K562 (cell line): Measurements from ENCODE around the gene NCOA3.

Experiments used
- E2F1 ChIP-seq: sonication (generic); formaldehyde crosslinking; IDR thresholded peaks from 2 replicates; pipeline ENCODE4 v1.8.1; 2023; ENCODE audit warnings: mild to moderate bottlenecking, missing genetic modification reagents, moderate library complexity
- ELK1 ChIP-seq: sonication (generic); formaldehyde crosslinking; IDR thresholded peaks from 2 replicates; pipeline ENCODE4 v1.8.1; 2022; ENCODE audit warnings: missing genetic modification reagents
- POLR2AphosphoS5 ChIP-seq: IDR thresholded peaks from 2 replicates; pipeline ENCODE4 v1.6.1; 2011; ENCODE audit warnings: mild to moderate bottlenecking, low read depth, low read length, moderate library complexity; ENCODE audit not compliant: control insufficient read depth, insufficient read depth
- RAD21 ChIP-seq, 2 experiments: fragments of 250-450 bp in 1 of 2; fragments of 450-650 bp in 1 of 2; sonication (Bioruptor Pico) in 1 of 2; formaldehyde crosslinking in 1 of 2; IDR thresholded peaks in 1 of 2; conservative IDR thresholded peaks in 1 of 2; 2 replicates each; pipeline versions ENCODE4 v1.4.0 to v1.8.0; 2020 to 2022; ENCODE audit warnings: mild to moderate bottlenecking in 2 of 2, moderate library complexity in 1 of 2
- SIX5 ChIP-seq, 2 experiments: IDR thresholded peaks; 2 replicates each; pipeline ENCODE4 v1.6.1; 2011; ENCODE audit warnings: low read length in 2 of 2, borderline replicate concordance in 1 of 2, low read depth in 1 of 2, mild to moderate bottlenecking in 1 of 2, moderate library complexity in 1 of 2; ENCODE audit not compliant: insufficient read depth in 1 of 2
- SMAD4 ChIP-seq: fragments of 250-450 bp; sonication (Bioruptor Pico); conservative IDR thresholded peaks from 2 replicates; pipeline ENCODE4 v1.8.0; 2021; ENCODE audit warnings: inconsistent platforms, mild to moderate bottlenecking, moderate library complexity
- YY1 ChIP-seq, 3 experiments: IDR thresholded peaks; 2 replicates each; pipeline ENCODE4 v1.6.1; 2011; ENCODE audit warnings: low read length in 2 of 3, mild to moderate bottlenecking in 2 of 3, moderate library complexity in 2 of 3, borderline replicate concordance in 1 of 3, control low read depth in 1 of 3, low read depth in 1 of 3; ENCODE audit not compliant: insufficient read depth in 3 of 3, insufficient replicate concordance in 2 of 3, control insufficient read depth in 1 of 3, insufficient read length in 1 of 3; ENCODE audit errors: extremely low read depth in 1 of 3
- ZNF140 ChIP-seq: fragments of 250-450 bp; sonication (Bioruptor Pico); IDR thresholded peaks from 2 replicates; pipeline ENCODE4 v1.8.0; 2021; ENCODE audit warnings: moderate library complexity, mild to moderate bottlenecking, inconsistent platforms

- TF ChIP-seq ELK1 (CRISPR knock-in tag) (no peak), E2F1 (CRISPR knock-in tag) (no peak), POLR2AphosphoS5 (no peak), YY1 (IDR thresholded peaks at IDR 0.05; ENCODE audit: borderline replicate concordance in 1 of 3, control insufficient read depth in 1 of 3, extremely low read depth in 1 of 3, insufficient read depth in 3 of 3, insufficient read length in 1 of 3, insufficient replicate concordance in 2 of 3, low read depth in 1 of 3, low read length in 2 of 3) (no peak), SMAD4 (CRISPR knock-in tag) (no peak), RAD21 (CRISPR knock-in tag; conservative IDR thresholded peaks at IDR 0.05 in 1 of 2, IDR thresholded peaks at IDR 0.05 in 1 of 2) (no peak), SIX5 (IDR thresholded peaks at IDR 0.05; ENCODE audit: borderline replicate concordance in 1 of 2, insufficient read depth in 1 of 2, low read depth in 1 of 2, low read length in 2 of 2) (no peak), ZNF140 (CRISPR knock-in tag) (no peak)
Observed at GRCh38 chr20:47561603-47562583, 60.2 kb downstream of the NCOA3 start.
